Fibroblast of villous mesenchyme (primary cell): Measurements from ENCODE around the gene CIRBP. TPM values are rescaled to one million over a fixed set of nuclear protein-coding genes. Genes with fewer than 3 reads are reported as not detected.
A peak's percentile ranks its signal among the peaks of the same experiment; 100 is the strongest.

Source experiments
- DNase-seq: peaks from one replicate; pipeline ENCODE4 v3.0.0-alpha.2; 2010; ENCODE audit warnings: low read depth
- H3K4me3 ChIP-seq: 2 replicates; pipeline ENCODE4 v1.5.1; 2011; ENCODE audit warnings: low read depth, mild to moderate bottlenecking, low read length
- total RNA-seq: library from RNA; depleted of rRNA; stranded (reverse); fragments of >200 nt; gene quantifications from 2 replicates; pipeline ENCODE4 v1.2.3, GENCODE V29; 2012
- TF ChIP-seq, protein P1 (sequence below): IDR thresholded peaks from 2 replicates; pipeline ENCODE4 v1.5.1; 2012; ENCODE audit warnings: low read depth, mild to moderate bottlenecking, low read length; ENCODE audit not compliant: insufficient read depth

Gene CIRBP
- 85.5 and 140 TPM in 2 replicates for total RNA-seq

DNA sequence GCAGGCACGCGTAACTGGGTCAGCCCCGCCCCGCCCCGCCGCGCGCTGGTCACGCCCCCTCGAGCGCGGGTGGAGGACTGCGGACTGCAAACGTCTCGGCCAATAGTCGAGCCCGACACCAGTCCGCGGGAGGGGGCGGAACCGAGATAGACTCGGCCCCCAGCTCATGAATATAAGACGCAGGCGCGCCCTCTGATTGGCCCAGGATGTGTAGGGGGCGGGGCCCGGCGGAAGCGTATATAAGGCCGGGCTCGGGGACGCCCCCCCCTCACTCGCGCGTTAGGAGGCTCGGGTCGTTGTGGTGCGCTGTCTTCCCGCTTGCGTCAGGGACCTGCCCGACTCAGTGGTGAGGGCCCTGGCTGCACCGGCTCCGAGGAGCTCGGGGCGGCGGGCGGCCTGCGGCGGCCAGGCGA lies at the start of gene CIRBP:
Gene CIRBP, plus strand, starts transcription at position 268 of the 413 bp plus-strand sequence. CDS start 1,602 bp downstream, outside the sequence.
- DNase-seq = peak; percentile 100
- H3K4me3 ChIP-seq = peak within 1 kb of the TSS; percentile 82
- TF ChIP-seq, protein P1, sequence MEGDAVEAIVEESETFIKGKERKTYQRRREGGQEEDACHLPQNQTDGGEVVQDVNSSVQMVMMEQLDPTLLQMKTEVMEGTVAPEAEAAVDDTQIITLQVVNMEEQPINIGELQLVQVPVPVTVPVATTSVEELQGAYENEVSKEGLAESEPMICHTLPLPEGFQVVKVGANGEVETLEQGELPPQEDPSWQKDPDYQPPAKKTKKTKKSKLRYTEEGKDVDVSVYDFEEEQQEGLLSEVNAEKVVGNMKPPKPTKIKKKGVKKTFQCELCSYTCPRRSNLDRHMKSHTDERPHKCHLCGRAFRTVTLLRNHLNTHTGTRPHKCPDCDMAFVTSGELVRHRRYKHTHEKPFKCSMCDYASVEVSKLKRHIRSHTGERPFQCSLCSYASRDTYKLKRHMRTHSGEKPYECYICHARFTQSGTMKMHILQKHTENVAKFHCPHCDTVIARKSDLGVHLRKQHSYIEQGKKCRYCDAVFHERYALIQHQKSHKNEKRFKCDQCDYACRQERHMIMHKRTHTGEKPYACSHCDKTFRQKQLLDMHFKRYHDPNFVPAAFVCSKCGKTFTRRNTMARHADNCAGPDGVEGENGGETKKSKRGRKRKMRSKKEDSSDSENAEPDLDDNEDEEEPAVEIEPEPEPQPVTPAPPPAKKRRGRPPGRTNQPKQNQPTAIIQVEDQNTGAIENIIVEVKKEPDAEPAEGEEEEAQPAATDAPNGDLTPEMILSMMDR = no peak

DNA sequence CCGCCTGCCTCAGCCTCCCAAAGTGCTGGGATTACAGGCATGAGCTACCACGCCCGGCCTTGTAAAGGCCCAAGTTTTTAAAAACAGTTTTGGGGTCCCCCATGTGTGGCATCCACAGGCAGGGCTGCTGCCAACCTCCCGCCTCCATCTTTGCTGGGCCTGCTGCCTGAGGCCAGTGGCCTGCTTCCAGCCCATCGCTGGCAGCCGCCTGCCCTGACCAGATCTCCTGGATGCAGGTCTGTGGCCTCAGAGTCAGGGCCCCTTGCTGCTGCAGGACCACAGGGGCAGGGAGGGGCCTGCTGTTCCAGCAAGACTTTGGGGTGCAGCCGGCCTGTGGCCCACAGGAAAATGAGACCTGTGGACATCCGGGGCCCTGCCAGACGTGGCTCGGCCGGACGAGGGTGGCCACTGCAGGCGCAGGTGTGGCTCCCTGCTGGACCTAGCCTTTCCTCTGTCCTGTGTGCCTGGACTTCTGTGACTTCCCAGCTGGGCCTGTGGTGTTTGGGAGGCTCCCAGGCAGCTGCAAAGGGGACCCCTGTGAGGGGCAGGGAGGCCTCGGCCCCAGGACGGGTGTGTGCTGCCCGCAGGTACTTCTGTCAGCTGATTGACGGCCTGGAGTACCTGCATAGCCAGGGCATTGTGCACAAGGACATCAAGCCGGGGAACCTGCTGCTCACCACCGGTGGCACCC lies 49.2 kb upstream of the CIRBP start:
- H3K4me3 ChIP-seq = no peak overlapping the region
- TF ChIP-seq, protein P1 = no peak
- DNase-seq = no peak

DNA sequence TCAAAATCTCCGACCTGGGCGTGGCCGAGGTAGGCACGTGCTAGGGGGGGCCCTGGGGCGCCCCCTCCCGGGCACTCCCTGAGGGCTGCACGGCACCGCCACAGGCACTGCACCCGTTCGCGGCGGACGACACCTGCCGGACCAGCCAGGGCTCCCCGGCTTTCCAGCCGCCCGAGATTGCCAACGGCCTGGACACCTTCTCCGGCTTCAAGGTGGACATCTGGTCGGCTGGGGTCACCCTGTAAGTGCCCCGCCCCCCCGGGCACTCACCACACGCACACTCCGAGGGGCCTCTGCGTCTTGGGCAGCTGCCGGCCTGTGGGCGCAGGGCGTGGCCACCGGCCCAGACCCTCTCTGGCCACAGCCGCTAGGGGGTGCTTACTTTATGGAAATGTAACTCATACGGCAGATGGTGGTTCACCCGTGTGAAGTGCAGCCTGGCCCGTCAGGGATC lies 48.6 kb upstream of the CIRBP start:
- H3K4me3 ChIP-seq = no peak overlapping the region
- TF ChIP-seq, protein P1 = no peak
- no peak for DNase-seq

DNA sequence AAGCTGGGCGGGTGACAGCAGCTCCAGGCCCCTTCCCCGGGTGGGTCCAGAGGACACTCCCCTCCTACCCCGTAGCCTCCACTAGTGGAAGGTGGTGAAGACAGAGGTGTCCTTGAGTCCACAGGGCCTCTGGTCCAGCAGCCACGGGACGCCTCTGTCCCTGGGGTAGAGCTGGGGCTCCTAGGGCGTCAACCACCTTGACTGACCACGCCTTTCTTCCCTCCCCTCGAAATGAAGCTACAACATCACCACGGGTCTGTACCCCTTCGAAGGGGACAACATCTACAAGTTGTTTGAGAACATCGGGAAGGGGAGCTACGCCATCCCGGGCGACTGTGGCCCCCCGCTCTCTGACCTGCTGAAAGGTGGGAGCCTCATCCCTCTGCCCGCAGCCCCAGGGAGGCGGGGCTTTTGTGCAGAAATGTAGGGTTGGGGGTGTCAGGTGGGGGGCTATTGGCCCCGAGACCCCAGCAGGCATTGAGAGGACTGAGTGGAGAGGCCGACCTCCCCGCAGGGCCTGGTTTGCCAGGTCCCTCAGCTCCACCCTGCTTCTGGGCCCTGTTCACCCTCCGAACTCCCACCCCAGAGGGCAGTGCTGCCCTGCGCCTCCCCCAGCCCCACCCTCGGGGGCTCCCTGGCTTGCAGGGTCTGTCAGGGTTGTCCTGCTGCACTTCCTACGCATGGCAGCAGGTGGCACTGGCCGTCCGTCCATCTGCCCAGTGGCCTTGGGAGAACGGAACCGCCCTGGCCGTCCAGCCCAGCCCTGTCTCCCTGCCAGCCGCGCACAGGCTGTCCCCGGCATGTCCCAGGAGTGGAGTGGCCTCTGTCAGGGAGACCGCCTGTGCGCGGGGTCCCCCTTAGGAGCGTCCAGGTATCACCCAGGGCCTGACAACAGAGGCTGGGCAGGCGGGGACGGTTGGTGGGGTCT lies 47.9 kb upstream of the CIRBP start:
- TF ChIP-seq, protein P1 = peak; percentile 68
- no peak overlapping the region for H3K4me3 ChIP-seq
- DNase-seq = peak; percentile 61

DNA sequence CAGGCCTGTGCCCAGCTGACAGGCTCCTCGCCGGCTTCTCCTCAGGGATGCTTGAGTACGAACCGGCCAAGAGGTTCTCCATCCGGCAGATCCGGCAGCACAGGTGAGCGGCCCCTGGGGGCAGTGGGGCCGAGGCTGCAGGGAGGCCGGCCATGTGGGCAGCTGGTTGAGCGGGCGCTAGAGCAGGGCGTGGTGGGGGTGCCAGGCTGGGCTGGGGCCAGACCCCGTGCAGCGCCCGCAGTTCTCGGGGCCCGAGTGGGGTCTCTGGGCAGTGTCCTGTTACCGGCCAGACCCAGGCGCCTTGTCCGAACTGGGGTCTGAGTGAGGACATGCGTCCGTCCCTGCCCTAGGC lies 47.3 kb upstream of the CIRBP start:
- H3K4me3 ChIP-seq = no peak overlapping the region
- TF ChIP-seq, protein P1 = no peak
- no peak for DNase-seq

DNA sequence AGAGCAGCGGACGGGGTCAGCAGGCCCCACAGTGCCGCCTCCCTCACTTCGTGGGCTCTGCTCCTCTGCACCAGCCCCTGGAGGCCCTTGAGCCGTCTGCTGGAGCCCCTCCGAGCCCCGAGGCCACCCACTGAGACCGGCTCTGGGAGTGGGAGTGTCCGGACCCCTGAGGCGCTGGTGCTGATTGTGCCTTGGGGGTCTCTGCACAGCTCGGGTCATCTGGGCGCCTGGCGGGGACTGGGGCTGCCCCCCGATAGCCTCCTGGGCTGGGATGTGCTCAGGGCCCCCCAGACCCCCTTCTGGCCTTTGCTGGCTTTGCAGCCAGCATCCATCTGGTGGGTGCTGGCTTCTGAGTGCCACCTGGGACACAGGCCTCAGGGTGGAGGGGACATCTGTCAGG lies 46.7 kb upstream of the CIRBP start:
- no peak for DNase-seq
- no peak overlapping the region for H3K4me3 ChIP-seq
- TF ChIP-seq, protein P1 = no peak
